ENCODE data around the gene SLC49A4. TPM values are rescaled to one million over a fixed set of nuclear protein-coding genes. Genes with fewer than 3 reads are reported as not detected.

The SLC49A4 gene
- total and polyA plus RNA-seq, 2 of the 8 experiments (the other 6 are each of a cell fraction or from before 2014, with no cell fraction given) = 9.5 to 10.2 TPM

GRCh38 chr3:122754929-122755328 lies 39.9 kb upstream of the SLC49A4 start:
- H3K27me3 ChIP-seq (replicated peaks in 1 of 4; ENCODE audit: control insufficient read depth in 3 of 4, extremely low read depth in 1 of 4, insufficient read depth in 3 of 4, low read length in 3 of 4) = no peaks in the 10 kb centered on the region
- TF ChIP-seq RAD21 (IDR thresholded peaks at IDR 0.05 in 1 of 2, conservative IDR thresholded peaks at IDR 0.05 in 1 of 2; ENCODE audit: low read depth in 2 of 2, low read length in 2 of 2) = peak; percentile 90 to 91
- TF ChIP-seq EZH2 (IDR thresholded peaks at IDR 0.05; ENCODE audit: low read depth, low read length, severe bottlenecking) = no peak
- peak; percentile 43; the same call in 1 of the 2 replicates for TF ChIP-seq TBP (IDR thresholded peaks at IDR 0.05; ENCODE audit: low read depth, low read length)
- no peak for TF ChIP-seq CHD2 (IDR thresholded peaks at IDR 0.05; ENCODE audit: low read length)
- no peak for TF ChIP-seq POU5F1 (IDR thresholded peaks at IDR 0.05; ENCODE audit: low read depth, low read length)
- TF ChIP-seq HDAC6 (IDR thresholded peaks at IDR 0.05; ENCODE audit: low read depth, low read length) = no peak
- TF ChIP-seq E2F6 (IDR thresholded peaks at IDR 0.05) = no peak
- TF ChIP-seq SP1 (IDR thresholded peaks at IDR 0.05; ENCODE audit: low read depth, low read length) = no peak
- no peak for TF ChIP-seq TAF1 (IDR thresholded peaks at IDR 0.05; ENCODE audit: low read depth, low read length)
- no peak for TF ChIP-seq HDAC2 (IDR thresholded peaks at IDR 0.05; ENCODE audit: borderline replicate concordance in 1 of 2, low read depth in 2 of 2, low read length in 2 of 2)
- 0 out of 2 replicates have a peak, but pooled peaks have one; percentile 3 for TF ChIP-seq NRF1 (IDR thresholded peaks at IDR 0.05; ENCODE audit: low read depth, low read length)
- TF ChIP-seq SIN3A (conservative IDR thresholded peaks at IDR 0.05 in 1 of 2, IDR thresholded peaks at IDR 0.05 in 1 of 2; ENCODE audit: low read depth in 1 of 2, low read length in 2 of 2) = 0 out of 4 replicates have a peak, but pooled peaks of 1 of the 2 experiments have one; percentile 36

More at GRCh38 chr3:122754929-122755328, 39.9 kb upstream of the SLC49A4 start:
- POLR2A ChIA-PET (ENCODE audit: partially characterized antibody) = interaction anchor here (0.6 to 1.0 kb wide), 2 partner anchors 39 to 117 kb away, joined by 3 read pairs; partner anchors contain the start of gene HSPBAP1
- Histone ChIP-seq H3K56ac (replicated peaks; ENCODE audit: insufficient read length, low read depth, low read length) (no peak overlapping the region), H4K91ac (replicated peaks; ENCODE audit: insufficient read length, low read length) (no peak overlapping the region), H3K4me2 (ENCODE audit: insufficient read depth in 1 of 2, low read depth in 2 of 2, low read length in 2 of 2) (no peak overlapping the region), H4K5ac (ENCODE audit: insufficient read length, low read depth, low read length) (no peak overlapping the region), H4K20me1 (replicated peaks in 1 of 2; ENCODE audit: control insufficient read depth in 1 of 2, insufficient read depth in 2 of 2, low read length in 2 of 2) (no peaks in the 10 kb centered on the region), H2AFZ (ENCODE audit: low read length) (no peak overlapping the region), H4K8ac (ENCODE audit: extremely low read depth, insufficient read depth, low read length) (no peak overlapping the region), H3K4me3 (ENCODE audit: extremely low read depth in 1 of 4, insufficient read depth in 2 of 4, low read depth in 3 of 4, low read length in 4 of 4) (no peak overlapping the region), H3K9ac (replicated peaks in 1 of 4; ENCODE audit: extremely low read depth in 1 of 4, low read depth in 3 of 4, low read length in 3 of 4) (no peak overlapping the region), H3K27ac (ENCODE audit: low read depth, low read length) (no peak overlapping the region), H3K23ac (ENCODE audit: insufficient read length) (no peak overlapping the region), H3K18ac (ENCODE audit: extremely low read depth, low read length) (no peak overlapping the region), H3K14ac (ENCODE audit: insufficient read length) (no peak overlapping the region), H3K79me2 (ENCODE audit: control insufficient read depth in 1 of 2, insufficient read depth in 2 of 2, low read length in 2 of 2) (no peaks in the 10 kb centered on the region), H2BK20ac (ENCODE audit: low read length) (no peak overlapping the region), H3K36me3 (ENCODE audit: control insufficient read depth in 2 of 4, insufficient read depth in 4 of 4, low read length in 3 of 4) (peaks cover 0 to 7% (median 3%) of the 10 kb centered on the region in 4 experiments; a peak in 4 of 8 replicates), H3K4ac (replicated peaks; ENCODE audit: insufficient read length, low read depth, low read length) (no peak overlapping the region), H3K9me3 (ENCODE audit: insufficient read depth in 2 of 2, low read depth in 1 of 2, low read length in 1 of 2) (no peaks in the 10 kb centered on the region), H2AK5ac (ENCODE audit: low read depth, low read length) (no peak overlapping the region), H2BK5ac (ENCODE audit: low read depth, low read length) (no peak overlapping the region), H2BK12ac (ENCODE audit: low read depth, low read length) (no peak overlapping the region), H2BK15ac (ENCODE audit: low read length) (no peak overlapping the region), H2BK120ac (replicated peaks; ENCODE audit: low read depth, low read length) (no peak overlapping the region), H3K23me2 (ENCODE audit: low read depth, low read length) (no peaks in the 10 kb centered on the region), H3K4me1 (replicated peaks in 1 of 4; ENCODE audit: control insufficient read depth in 3 of 4, insufficient read depth in 4 of 4, low read length in 3 of 4) (peaks cover 0 to 2% (median 0%) of the 10 kb centered on the region in 4 experiments; a peak in 2 of 7 replicates), H3K79me1 (ENCODE audit: low read depth, low read length) (no peaks in the 10 kb centered on the region)
- CTCF ChIA-PET (ENCODE audit: partially characterized antibody) = interaction anchor here (0.7 to 1.7 kb wide), 34 partner anchors 11 to 556 kb away, joined by 3 to 12 read pairs (median 4); partner anchors contain the start of gene HSPBAP1
- 68% methylated on average over 5 of the region's 5 CpGs; no CpG with 5 or more reads in 1 of the 2 experiments for WGBS, 2 experiments (ENCODE audit: extremely low coverage in 1 of 2, insufficient coverage in 1 of 2, insufficient read length in 1 of 2, insufficient replicate concordance in 2 of 2, low coverage in 1 of 2, low lambda C conversion rate in 2 of 2, missing lambda C conversion rate in 1 of 2)
- DNase-seq (ENCODE audit: low read depth in 1 of 2, low spot score in 2 of 2) (no peak), FAIRE-seq (peak; percentile 98)

Measured in H1 (cell line).